ENCODE measurements around the gene DEF6. TPM values are rescaled to one million over a fixed set of nuclear protein-coding genes. Genes with fewer than 3 reads are reported as not detected.

The DEF6 gene
- total RNA-seq, 2 donors from 2014 or later: 8.1 to 12.5 TPM

- no peaks in the 10 kb centered on the region for H3K27me3 ChIP-seq
- no peak for DNase-seq
- intact Hi-C loops (cut with DNase I): no loop called here
These were observed 25.6 kb upstream of the DEF6 start for GRCh38 chr6:35272005-35272404.

GRCh38 chr6:35273822-35274559 is 23.6 kb upstream of the DEF6 start:
- intact Hi-C loops (cut with DNase I): no loop called here
- no peak for DNase-seq

More at GRCh38 chr6:35272005-35272404, 25.6 kb upstream of the DEF6 start:
- Histone ChIP-seq H3K4me3 (no peak overlapping the region), H3K27ac (no peak overlapping the region), H3K9ac (ENCODE audit: low read depth in 2 of 2, low read length in 2 of 2) (no peak overlapping the region), H3K4me1 (no peaks in the 10 kb centered on the region), H3K9me3 (no peaks in the 10 kb centered on the region), H3K36me3 (no peaks in the 10 kb centered on the region)
- TF ChIP-seq CTCF (IDR thresholded peaks at IDR 0.05): no peak

GRCh38 chr6:35275744-35276260 is 21.8 kb upstream of the DEF6 start:
- Histone ChIP-seq H3K4me1 (no peaks in the 10 kb centered on the region), H3K9me3 (no peaks in the 10 kb centered on the region), H3K36me3 (no peaks in the 10 kb centered on the region), H3K27ac (no peak overlapping the region), H3K9ac (ENCODE audit: low read depth in 2 of 2, low read length in 2 of 2) (no peak overlapping the region), H3K27me3 (no peaks in the 10 kb centered on the region), H3K4me3 (no peak overlapping the region)
- no peak for TF ChIP-seq CTCF (IDR thresholded peaks at IDR 0.05)
- DNase-seq: no peak
- intact Hi-C loops (cut with DNase I): no loop called here

More at GRCh38 chr6:35273822-35274559, 23.6 kb upstream of the DEF6 start:
- no peaks in the 10 kb centered on the region for H3K4me1 ChIP-seq
- no peaks in the 10 kb centered on the region for H3K27me3 ChIP-seq
- no peak overlapping the region for H3K9ac ChIP-seq (ENCODE audit: low read depth in 2 of 2, low read length in 2 of 2)
- no peak overlapping the region for H3K4me3 ChIP-seq
- no peak overlapping the region for H3K27ac ChIP-seq
- no peaks in the 10 kb centered on the region for H3K9me3 ChIP-seq
- TF ChIP-seq CTCF (IDR thresholded peaks at IDR 0.05): no peak
- no peaks in the 10 kb centered on the region for H3K36me3 ChIP-seq

GRCh38 chr6:35278708-35279107 is 18.9 kb upstream of the DEF6 start:
- intact Hi-C loops (cut with DNase I): no loop called here
- no peak overlapping the region for H3K4me3 ChIP-seq
- no peaks in the 10 kb centered on the region for H3K27me3 ChIP-seq
- no peak for DNase-seq
- H3K9ac ChIP-seq (ENCODE audit: low read depth in 2 of 2, low read length in 2 of 2): no peak overlapping the region
- H3K4me1 ChIP-seq: no peaks in the 10 kb centered on the region
- H3K27ac ChIP-seq: no peak overlapping the region
- H3K36me3 ChIP-seq: peaks cover 3% of the 10 kb centered on the region
- H3K9me3 ChIP-seq: no peaks in the 10 kb centered on the region
- TF ChIP-seq CTCF (IDR thresholded peaks at IDR 0.05): no peak

GRCh38 chr6:35280903-35281302 is 16.7 kb upstream of the DEF6 start:
- intact Hi-C loops (cut with DNase I): no loop called here
- no peak overlapping the region for H3K27ac ChIP-seq
- H3K9me3 ChIP-seq: no peaks in the 10 kb centered on the region
- no peak overlapping the region for H3K4me3 ChIP-seq
- DNase-seq: no peak
- no peaks in the 10 kb centered on the region for H3K4me1 ChIP-seq
- TF ChIP-seq CTCF (IDR thresholded peaks at IDR 0.05): no peak
- H3K9ac ChIP-seq (ENCODE audit: low read depth in 2 of 2, low read length in 2 of 2): no peak overlapping the region
- peaks cover 3% of the 10 kb centered on the region for H3K36me3 ChIP-seq
- H3K27me3 ChIP-seq: no peaks in the 10 kb centered on the region
